Stimulated activated CD8-positive, alpha-beta memory T cell treated with anti-CD3 and anti-CD28 coated beads, Interleukin-15, amount 100 ng/mL, for 24 hours (primary cell): ENCODE data around the gene OR10G6.
"Not testable (repeated sequence)": the region's sequence is repeated elsewhere in the genome, so short reads cannot be mapped to it uniquely, and the experiment has no call there.

Experiments
- DNase-seq: peaks from one replicate; pipeline ENCODE4 v3.0.0-alpha.2; 2020; ENCODE audit warnings: low read depth

OR10G6 gene, protein sequence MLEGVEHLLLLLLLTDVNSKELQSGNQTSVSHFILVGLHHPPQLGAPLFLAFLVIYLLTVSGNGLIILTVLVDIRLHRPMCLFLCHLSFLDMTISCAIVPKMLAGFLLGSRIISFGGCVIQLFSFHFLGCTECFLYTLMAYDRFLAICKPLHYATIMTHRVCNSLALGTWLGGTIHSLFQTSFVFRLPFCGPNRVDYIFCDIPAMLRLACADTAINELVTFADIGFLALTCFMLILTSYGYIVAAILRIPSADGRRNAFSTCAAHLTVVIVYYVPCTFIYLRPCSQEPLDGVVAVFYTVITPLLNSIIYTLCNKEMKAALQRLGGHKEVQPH

GRCh38 chr11:123995119-123995518 lies at the start of gene OR10G6:
TSS of gene OR10G6 (minus strand) at chr11:123995161. CDS start at chr11:123995161, 0 bp downstream.
- no peak for DNase-seq

DNA sequence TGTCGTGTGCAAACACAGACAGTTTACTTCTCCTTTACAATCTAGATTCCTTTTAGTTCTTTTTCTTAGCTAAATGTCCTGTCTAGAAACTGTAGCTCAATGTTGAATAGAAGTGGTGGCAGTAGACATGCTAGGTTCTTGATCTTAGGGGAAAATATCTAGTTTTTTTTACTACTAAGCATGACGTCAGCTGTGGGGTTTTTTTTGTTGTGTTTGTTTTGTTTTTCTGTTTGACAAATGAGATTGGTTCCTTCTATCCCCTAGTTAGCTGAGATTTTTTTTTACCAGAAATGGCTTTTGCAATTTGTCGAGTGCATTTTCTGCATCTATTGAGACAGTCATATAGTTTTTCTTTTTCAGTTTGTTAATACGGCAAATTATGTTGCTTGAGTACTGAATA lies 48.5 kb upstream of the OR10G6 start:
- no peak for DNase-seq

- DNase-seq = no peak
These were observed 46.3 kb upstream of the OR10G6 start, which contains the start of gene OR10G7 for GRCh38 chr11:124041254-124041653. TSS of gene OR10G7 (minus strand) at chr11:124041325. CDS start at chr11:124039001, 2,324 bp downstream.

GRCh38 chr11:124039557-124039956 lies 44.6 kb upstream of the OR10G6 start:
- no peak for DNase-seq

GRCh38 chr11:124036666-124037065 lies 41.7 kb upstream of the OR10G6 start:
- no peak for DNase-seq

DNA sequence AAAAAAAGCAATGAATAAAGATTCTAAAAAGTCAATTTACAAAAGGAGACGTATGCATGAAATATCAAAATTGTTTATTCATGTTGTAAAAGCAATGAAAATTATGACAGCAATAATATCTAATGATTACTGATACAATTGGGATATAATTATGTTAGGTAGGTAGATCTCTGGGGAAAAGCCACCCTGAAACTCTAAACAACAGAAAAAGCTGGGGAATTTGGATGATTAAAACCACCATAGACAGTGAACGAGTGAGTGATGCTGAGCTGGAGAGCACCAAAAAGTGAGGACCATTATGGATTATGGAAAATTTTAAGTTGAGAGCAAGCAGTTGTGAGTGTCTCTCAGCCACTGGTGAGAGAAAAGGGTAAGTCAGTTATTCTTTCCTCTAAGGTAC lies 31.5 kb upstream of the OR10G6 start, which contains the start of gene OR10G8:
OR10G8 (plus strand) TSS at position 301 of the 400 bp plus-strand sequence. CDS start 2,825 bp downstream, outside the sequence.
- DNase-seq = no peak

GRCh38 chr11:124015837-124016236 lies 20.9 kb upstream of the OR10G6 start:
- DNase-seq = not testable (repeated sequence)

DNA sequence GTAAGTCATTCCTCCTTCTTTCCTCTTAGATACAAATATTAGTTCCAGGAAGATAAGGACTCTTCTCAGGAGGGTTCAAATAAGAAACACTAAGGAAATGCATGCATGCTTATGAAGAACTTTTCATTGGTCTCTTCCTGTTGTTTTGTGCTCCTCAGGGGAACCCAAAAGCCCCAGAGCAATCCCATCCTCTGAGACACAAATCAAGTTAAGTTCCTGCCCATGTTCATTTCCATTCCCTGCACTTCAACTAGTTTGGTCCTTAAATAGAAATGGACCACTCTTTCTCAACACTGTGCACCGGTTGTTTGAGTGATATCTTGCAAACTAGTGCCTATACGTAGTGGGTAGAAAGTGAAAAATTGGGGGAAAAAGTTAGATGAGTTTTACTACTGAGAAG lies 17.7 kb upstream of the OR10G6 start, which contains the start of gene OR10G4:
OR10G4 (plus strand) TSS at position 301 of the 400 bp plus-strand sequence. CDS start 2,578 bp downstream, outside the sequence.
- DNase-seq = no peak

GRCh38 chr11:123979311-123979710 lies 15.7 kb downstream of the OR10G6 start:
- no peak for DNase-seq

GRCh38 chr11:123977731-123978347 lies 17.1 kb downstream of the OR10G6 start, which contains the start of gene OR10S1:
TSS of gene OR10S1 (minus strand) at chr11:123977781. CDS start at chr11:123977664, 117 bp downstream.
- DNase-seq = no peak

DNA sequence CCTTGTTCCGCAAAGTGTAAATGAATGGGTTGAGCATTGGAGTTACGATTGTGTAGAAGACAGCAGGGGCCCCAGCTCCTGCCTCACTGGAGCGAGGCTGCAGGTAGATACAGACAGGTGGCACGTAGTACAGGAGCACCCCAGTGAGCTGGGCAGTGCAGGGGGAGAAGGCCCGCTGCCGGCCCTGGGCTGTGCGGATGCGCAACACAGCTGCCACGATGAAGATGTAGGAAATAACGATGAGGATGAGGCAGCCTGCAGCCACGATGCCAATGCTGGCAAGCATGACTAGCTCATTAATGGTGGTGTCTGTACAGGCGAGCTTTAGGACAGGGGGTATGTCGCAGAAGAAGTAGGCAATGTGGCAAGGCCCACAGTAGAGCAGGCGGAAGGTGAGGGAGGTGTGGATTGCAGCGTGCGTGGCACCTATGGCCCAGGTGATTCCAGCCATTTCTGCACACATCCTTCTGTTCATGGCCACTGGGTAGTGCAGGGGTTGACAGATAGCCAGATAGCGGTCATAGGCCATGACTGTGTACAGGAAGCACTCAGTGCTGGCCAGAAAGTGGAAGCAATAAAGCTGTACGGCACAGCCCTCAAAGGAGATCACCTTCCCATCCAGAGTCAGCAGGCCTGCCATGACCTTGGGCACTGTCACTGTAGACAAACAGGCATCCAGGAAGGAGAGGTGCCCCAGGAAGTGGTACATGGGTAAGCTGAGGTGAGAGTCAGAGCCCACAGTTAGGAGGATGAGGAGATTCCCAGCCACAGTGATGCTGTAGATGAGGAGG lies 18.0 kb downstream of the OR10G6 start:
- DNase-seq = no peak

GRCh38 chr11:123973816-123974215 lies 21.1 kb downstream of the OR10G6 start:
- no peak for DNase-seq

GRCh38 chr11:123956752-123957151 lies 38.2 kb downstream of the OR10G6 start:
- no peak for DNase-seq

- no peak for DNase-seq
These were observed 49.8 kb downstream of the OR10G6 start for GRCh38 chr11:123945132-123945531.
